Activated CD8-positive, alpha-beta memory T cell treated with anti-CD3 and anti-CD28 coated beads, Interleukin-2, amount 50 U/mL, for 1 hour (primary cell): ENCODE data around the gene CCDC78.

Experiments used
- DNase-seq: peaks from one replicate; pipeline ENCODE4 v3.0.0-alpha.2; 2020; ENCODE audit errors: extremely low read depth

CCDC78 gene

DNA sequence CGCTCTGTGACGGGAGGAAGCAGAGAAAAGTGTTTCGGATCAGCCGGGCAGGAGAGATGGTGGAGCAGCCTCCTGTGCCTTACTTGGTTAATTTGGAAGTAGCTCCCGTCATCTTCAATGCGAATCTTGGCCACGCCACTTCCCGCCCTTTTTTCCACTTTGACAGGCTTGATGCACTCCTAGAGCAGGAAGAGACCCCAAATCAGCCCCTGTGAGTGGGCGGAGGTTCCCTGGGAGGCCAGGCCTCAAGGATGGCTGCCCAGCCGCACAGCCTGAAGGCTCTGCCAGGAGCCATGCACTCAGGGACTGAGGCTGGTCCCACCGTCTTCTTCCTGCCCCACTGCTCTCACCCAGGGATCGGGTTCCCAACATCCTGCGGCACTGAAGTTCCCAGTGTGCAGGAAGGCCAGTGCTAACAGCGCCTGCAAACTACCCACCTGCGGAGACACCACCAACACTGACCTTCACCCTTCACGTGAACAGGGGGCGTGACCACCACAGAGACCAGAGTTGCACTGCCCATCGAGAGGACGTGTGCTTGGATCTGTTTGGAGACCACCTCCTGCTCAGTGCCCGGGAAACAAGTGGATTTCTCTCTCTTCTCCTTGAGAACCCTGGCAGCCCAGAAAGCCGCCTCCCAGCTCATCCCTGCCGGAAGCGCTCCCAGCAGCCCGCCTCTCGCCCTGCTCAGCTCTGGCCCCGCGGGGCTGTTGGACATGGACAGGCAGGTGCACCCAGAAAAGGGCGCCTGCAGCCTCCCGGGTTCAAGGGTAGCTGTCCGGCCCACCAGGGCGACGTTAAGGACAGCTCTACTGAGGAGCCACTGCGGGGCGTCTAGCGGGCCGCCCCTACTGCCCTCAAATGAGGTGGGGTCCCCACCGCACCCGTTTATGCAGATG is 13.6 kb upstream of the CCDC78 start:
- no peak for DNase-seq

DNA sequence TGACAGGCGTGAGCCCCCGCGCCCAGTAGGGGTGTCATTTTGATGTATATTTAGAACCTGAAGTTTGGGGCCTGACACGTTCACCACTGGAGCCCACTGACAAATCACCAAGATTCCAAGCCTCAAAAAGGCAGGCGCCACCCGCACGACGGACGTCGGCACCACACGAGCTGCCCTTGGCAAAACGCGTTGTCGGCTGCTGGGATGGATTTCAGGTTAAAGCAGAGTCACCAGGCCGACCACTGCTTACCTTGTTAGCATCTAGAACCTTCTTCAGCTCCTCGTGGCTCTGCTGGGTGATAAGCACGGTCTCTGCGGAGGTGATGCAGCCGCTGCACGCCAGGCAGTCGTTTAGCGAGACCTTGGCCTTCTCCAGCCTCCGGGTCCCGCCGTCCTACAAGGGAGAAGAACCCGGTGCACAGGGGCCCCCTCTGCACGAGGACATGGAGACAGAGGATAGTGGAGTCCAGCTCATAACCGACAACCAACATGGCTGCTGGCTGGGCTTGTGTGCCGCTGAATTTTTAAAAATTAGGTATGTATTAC is 10.8 kb upstream of the CCDC78 start:
- DNase-seq: no peak

DNA sequence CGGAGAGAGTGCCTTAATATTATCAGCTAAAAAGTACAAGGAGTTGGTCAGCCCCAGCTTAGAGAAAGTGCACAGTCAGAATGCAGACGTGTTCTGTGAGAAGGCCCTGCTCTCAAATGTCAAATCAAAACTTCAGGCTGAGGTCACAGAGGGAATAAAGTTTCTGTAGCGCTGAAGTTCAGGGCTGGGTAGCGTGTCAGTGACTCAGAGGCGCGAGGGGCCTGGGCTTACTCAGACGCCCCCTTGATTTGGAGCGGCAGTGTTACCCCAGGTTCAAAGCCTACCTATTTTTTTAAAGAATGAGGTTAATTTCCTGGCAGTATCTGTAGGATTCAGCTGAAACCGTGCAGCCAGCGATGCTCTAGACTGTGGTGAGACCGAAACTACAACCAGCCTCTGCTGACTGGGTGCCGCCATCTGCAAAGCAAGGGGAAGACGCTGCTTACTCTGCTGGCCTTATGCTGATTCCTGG is 9.8 kb upstream of the CCDC78 start:
- no peak for DNase-seq

DNA sequence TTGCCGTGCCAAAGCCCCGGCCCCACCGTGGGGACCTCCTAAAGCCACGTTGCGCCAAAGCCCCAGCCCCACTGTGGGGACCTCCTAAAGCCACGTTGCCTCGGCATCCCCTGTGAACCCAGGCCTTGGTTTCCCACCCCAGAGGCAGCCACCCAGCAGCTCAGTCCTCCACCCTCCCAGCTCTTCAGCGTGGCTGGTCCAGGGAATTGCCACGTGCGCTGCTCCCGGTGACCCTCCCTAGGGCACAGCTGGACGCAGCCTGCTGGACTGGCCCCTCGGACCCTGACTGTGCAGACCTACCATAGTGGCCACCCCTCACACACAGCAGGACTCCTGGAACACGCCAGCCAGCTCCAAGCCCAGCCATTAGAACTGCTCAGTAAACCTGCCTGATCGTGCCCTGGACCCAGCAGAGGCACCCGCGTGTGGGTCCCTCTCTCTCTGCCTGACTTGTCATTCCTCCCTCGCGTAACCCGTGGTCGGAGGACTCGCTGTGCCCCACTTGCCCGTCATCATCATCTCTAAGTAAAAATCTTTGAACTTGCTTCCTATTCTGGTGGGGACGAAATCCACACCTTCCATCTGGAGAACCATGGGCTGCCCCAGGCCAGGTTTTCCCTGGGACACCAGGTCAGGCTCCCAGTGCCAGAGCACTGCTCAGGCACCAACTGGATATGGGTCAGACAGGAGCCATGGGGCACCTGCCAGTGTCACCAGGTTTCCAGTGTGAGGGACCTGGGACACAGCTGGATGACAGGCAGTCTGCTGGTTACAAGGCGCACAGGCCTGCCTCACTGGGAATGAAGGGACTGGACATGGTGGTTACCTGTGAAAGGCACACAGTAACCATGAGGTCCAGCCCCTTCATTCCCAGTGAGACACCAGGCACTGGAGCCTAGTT is 9.0 kb upstream of the CCDC78 start:
- DNase-seq: no peak

DNA sequence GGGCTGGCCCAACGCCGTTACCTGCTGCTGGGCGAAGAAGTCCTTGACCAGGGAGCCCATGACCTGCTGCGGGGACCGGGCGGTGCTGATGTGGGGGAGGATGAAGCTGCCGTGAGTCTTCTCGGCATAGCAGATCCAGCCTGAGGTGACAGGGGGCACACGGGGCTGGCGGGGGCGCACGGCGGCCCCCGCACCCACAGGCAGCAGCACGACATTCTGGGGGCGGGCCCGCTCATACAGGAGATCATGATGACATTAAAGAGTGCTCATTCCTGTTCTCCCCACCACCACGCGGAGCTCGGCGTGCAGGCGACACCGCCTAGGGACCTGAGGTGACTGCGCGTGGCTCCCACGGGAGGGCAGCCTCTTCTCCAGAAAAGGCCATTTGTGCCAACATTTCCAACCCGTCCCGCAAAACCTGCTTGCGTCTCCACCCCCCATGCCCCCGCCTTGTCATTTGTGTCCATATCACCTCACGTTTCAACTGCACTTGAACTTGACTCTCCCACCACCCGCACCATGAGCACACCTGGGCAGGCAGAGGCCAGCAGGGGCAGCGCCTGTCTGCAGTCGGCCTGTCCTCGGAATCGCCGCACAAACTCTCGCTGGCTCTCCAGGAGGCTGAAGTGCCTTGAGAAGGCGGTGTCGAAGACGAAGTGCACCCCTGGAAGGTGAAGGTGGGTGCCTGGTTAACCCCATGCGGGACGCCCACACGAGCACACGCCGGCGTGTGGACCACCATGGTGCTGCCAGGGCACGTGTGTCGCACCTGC is 8.2 kb upstream of the CCDC78 start:
- DNase-seq: no peak

DNA sequence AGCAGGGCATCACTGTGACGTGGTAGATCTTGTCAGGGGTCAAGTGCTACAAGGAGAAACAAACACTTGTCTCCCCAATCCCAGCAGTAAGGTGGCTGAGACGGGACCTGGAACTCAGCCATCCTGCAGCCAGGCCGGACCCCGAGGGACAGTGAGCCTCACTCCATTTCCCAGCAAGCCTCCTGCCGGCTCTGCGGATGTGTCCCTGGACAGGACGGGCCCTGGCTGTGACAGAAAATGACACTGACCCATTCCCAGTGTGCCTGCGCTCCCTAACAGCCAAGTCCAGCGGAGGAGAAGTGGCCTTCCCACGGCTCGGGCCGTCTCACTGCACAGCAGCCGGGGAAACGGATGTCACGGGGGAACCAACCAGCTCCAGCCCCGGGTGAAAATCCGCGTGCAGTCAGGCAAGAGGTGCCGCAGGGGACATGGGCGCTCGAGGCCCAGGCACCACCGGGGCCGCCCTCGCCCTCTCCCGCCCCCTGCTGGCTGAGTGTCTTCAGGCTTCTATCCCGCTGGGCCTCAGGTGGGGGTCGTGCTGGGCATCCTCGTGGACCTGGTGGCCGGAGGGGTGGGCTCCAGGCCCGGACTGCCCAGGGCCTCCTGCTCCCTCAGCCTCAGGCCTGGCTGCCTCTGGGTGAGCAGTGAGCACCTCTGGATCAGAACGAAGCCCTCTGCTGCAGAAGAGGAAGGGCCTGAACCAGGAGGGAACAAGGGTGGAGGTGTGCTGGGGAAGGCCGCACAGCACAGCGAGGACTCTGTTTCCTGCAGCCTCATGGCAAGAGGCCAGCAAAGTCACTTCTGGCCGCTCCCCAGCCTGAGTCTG is 7.4 kb upstream of the CCDC78 start:
- no peak for DNase-seq

DNA sequence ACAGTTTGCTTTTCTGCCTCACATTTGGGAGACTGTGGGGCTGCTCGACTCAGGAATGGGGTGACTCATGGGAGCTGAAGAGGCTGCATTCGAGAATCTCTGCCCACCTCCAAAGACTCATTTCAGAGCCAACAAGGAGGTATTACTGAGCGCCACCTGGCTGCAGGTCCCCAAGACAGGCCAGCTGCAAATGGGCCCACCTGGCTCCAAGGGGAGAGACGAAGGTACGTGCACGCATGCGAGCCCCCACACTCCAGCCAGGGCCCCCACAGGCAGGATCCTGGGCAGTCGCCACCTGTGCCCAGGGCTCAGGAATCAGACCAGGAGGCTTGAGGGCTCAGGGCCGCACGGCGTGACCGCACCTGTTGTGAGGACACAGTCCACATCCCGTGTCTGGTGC is 6.7 kb upstream of the CCDC78 start:
- no peak for DNase-seq

DNA sequence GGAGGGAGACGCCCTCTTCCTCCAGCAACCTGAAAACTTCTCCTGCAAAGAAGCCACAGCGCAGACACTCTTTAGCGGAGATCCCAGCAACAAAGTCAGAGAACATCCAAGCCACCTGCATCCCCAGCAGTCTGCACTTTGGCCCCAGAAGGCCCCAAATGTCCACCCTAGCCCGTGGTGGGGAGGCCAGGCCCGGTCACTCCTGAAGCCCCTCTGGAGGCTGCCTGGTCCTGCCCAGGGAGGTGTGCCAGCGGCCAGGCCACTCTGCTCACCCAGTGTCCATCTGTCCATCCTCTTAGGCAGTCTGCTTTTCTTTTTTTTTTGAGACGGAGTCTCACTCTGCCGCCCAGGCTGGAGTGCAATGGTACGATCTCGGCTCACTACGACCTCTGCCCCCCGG is 6.1 kb upstream of the CCDC78 start:
- DNase-seq: no peak

DNA sequence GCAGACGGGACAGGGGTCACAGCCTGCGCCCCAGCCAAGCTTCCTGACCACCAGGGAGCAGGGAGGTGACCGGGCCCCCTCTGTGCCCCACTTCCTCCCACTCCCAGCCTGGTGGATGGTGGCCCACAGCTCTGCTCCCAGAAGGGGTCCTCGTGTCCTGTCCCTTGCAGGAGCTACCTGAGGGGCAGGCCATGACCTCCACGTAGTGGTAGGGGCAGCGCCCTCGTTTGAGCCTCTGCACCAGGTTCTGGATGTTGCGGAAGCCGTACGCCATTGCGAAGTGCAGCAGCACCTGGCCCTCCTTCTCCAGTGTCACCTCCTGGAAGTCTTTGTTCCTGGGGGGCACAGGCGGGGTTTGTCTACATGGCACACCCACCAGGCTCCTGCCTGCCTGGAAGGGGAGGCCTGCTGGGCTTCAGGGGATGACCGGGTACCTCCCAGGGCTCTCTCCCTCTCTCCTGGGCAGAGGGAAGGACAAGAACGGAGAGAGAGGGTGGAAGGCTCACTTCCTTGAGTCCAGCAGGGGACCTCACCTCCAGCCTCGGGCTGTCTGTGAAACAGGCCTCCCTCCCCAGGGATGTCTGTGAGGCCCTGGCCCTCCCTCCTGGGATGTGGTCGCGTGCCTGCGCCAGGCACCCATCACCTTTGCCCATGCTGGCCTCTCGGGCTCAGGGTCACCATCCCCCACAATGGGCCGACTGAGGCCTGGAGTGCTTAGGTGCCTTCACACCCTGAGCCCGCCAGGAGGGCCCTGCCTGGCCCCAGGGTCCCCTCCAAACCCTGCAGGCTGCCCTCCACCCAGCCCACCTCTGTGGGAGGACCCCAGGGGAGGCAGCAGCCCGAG is 4.6 kb upstream of the CCDC78 start:
- DNase-seq: no peak

DNA sequence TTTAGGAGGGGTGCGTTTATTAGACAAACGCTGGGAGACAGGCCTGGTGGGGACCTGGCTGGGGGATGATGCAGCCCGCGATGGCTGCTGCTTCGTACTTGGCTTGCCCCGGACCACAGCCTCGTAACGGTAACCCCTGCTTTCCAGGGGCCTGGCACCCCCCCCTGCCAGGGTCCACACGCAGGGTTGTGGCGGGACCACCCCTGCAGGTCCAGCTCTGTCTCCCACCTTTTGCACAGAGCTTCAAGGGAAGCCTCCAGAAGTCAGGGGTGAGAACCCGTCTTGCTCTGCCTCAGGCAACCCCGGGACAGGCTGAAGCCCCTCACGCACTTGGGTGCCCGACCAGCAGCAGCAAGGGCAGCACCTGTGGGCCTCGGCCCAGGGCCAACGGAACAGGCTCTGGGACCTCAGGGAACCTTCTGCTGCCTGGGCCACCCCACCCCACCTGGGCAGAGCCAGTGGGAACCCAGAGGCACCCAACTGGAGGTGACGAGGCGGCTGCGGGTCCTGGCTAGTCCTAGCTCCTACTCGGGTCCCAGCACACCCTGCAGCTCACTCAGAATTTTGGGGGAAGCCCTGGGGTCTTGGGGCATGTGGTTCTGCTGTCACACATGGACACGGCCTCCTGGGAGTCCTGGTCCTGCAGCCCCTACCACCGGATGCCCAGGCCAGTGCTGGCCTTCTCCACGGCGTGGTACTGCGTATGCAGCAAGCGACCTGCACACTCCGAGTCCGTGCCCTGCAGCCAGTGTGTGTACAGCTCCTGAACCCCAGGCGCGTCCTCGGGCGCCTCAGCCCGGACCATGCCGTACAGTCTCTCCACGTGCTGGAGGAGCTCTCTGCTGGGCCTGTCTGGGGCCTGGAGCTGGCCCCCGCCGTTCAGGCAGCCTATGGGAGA is 3.8 kb upstream of the CCDC78 start:
- DNase-seq: no peak

DNA sequence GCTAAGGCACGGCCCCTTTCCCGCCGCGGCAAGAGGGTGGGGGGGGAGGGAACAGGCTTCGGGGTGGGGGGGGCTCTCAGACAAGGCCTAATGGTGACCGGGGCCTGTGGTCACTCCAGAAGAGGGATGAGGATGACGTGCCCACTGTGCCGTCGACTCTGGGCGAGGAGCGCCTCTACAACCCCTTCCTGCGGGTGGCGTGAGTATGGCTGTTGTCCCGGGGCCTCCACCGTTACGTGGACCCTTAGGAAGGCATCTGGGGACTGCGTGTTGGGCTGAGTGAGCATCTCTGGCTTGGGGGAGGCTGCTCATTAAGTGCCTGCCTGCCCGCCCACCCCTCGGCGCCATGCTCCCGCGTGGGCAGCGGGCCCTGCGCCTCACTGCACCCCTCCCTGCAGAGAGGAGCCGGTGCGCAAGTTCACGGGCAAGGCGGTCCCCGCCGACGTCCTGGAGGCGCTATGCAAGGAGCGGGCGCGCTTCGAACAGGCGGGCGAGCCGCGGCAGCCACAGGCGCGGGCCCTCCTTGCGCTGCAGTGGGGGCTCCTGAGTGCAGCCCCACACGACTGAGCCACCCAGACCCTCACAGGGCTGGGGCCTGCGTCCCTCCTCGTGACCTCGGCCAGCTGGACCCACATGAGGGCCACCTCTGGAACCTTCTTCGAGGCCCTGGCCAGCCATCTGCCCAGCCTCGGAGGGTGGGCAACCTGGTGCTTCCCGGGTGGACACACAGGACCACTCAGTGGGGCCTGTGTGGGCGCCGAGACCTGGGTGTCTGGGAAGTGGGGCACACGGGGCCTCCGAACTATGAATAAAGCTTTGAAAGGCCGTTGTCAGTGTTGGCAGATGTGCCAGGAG is 2.9 kb upstream of the CCDC78 start:
- no peak for DNase-seq

DNA sequence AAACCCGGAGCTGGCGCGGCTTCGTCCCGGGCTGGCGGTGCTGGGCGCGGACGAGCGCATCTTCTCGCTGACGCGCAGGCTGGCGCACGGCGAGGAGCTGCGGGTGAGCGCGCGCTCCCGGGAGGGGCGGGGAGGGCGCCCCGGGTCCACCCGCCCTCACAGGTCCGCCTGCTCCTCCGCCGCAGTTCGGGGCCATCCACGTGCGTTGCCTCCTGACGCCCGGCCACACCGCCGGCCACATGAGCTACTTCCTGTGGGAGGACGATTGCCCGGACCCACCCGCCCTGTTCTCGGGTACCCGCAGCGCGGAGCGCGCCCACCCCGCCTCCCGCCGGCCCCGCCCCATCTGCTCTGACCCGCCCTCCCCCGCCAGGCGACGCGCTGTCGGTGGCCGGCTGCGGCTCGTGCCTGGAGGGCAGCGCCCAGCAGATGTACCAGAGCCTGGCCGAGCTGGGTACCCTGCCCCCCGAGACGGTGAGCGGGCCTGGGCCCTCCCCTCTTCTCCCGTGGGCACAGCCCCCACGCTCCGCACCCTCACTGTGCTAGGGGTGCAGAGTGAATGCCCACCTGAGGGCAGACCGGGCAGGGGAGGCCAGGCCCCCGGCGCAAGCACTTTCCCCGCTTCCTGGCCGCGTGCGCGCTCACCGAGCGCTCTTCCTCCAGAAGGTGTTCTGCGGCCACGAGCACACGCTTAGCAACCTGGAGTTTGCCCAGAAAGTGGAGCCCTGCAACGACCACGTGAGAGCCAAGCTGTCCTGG is 2.1 kb upstream of the CCDC78 start:
- DNase-seq: no peak

DNA sequence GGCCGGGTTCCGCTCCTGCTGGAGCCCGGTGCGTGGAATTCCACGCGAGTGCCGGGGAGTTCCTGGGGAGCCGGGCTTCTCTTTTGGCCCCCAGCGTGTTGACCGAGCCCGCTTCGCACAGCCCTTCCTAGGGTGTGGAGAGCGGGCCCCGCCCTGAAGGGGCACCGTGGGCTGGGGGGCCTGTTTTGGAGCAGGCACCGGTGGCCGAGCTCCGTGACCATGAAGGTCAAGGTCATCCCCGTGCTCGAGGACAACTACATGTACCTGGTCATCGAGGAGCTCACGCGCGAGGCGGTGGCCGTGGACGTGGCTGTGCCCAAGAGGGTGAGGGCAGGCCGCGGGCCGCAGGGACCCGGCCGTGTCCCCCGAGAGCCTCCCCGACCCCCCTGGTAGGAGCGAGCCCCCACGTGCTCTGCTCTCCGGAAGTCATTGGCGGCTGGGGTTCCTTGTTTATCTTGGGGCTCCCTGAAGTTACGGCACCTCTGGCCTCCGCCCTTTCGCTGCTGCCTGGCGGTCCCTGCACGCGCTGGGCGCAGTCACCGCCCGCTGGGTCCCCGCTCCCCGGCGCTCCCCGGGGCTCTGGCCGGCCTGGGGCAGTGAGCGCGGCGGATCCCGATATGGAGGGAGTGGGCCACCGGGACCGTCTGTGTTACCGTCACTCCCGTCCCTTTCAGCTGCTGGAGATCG is 1.2 kb upstream of the CCDC78 start:
- no peak for DNase-seq

DNA sequence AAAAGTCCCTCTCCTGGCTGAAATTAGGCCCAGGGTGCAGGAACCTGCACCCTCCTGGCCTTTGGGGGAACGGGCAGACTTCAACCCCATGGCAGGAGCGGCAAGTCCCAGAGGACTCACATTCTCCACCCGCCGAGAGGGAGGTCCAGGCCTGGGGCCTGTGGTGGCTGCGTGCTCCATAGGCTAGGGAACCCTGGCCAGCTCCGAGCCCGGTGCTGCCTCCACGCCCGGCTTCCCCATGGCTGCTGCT is 130 bp downstream of the CCDC78 start:
- no peak for DNase-seq

DNA sequence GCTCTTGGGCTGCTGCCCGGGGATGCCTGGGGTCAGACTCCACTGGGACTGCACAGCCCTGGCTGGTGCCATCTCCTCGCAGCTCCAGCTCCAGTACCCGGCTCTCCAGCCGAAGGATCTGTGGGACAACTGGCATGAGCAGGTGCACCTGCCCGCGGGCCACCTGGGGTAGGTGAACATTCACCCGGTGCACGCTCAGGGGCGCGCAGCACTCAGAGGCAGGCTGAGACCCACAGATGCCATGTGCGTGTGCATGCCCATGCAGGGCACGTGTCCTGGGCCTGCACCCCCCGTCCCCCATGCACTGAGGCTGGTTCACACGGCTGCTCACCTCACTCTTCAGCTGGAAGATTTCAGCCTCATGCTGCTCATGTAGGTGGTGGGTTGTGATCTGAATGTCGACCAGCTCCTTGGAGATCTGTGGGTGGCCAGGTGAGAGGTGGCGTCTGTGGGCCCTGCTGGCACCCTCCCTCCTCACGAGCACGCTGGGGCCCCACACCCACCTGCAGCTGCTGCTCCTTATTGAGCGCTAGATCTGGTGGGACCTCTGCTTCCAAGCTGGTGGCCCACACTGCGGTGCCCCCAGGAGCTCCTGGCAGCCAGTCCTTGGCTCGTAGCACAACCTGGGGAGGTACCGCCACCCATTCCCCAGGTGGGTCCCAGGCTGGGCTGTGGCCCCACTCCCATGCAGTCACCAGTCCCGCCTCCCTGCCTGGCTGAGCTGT is 618 bp downstream of the CCDC78 start:
- no peak for DNase-seq

DNA sequence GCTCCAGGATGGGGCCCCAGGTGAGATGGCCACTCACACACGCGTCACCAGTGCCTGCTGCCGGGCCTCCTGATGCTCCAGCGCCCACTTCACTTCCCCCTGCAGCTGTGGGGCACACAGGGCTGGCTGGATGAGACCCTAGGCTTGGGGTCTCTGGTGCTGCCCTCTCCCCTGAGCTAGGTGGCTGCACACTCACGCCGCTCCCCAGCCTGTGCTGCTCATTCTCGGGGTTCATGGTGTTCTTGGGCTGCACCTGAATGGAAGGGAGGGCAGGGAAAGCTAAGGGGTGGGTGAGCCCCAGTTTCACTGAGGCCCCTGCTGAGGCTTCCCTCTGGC is 1.2 kb downstream of the CCDC78 start:
- DNase-seq: no peak
